ENCODE measurements around the gene PTPN21.

- TF ChIP-seq POLR2A (IDR thresholded peaks at IDR 0.05; ENCODE audit: low read length) (no peak), GATA1 (IDR thresholded peaks at IDR 0.05; ENCODE audit: low read depth, low read length) (no peak)
Measured at GRCh38 chr14:88588081-88588480, 33.3 kb upstream of the PTPN21 start.

All from erythroblast (primary cell).